Adrenal gland (tissue), 12 donors: ENCODE results near the gene TEK. TPM values are rescaled to one million over a fixed set of nuclear protein-coding genes. Genes with fewer than 3 reads are reported as not detected.

Source experiments
- DNase-seq, 7 donors: peaks; one replicate each; pipeline ENCODE4 v3.0.0-alpha.2; 2019 to 2020
- H3K27ac ChIP-seq, 5 donors: fragments of 200-600 bp; sonication (generic) in 4 of 5; 1 replicate in 3 of 5; 2 replicates in 2 of 5; pipeline versions ENCODE4 v1.5.1 to v1.8.0; 2016 to 2020; ENCODE audit warnings: mild to moderate bottlenecking in 1 of 5
- H3K27me3 ChIP-seq: fragments of 200-600 bp; 2 replicates; pipeline ENCODE4 v1.8.0; 2021
- H3K36me3 ChIP-seq, 2 donors: fragments of 200-600 bp; replicated peaks in 1 of 2; 1 replicate in 1 of 2; 2 replicates in 1 of 2; pipeline versions ENCODE4 v1.5.1 to v1.8.0; 2018 to 2022
- H3K4me1 ChIP-seq, 2 donors: fragments of 200-600 bp; replicated peaks in 1 of 2; 1 replicate in 1 of 2; 2 replicates in 1 of 2; pipeline versions ENCODE4 v1.5.1 to v1.8.0; 2018 to 2021
- H3K4me3 ChIP-seq, 4 donors: fragments of 200-600 bp; sonication (generic) in 3 of 4; one replicate each; pipeline ENCODE4 v1.5.1; 2016 to 2018
- H3K9me3 ChIP-seq, 3 donors: fragments of 200-600 bp; sonication (generic) in 1 of 3; replicated peaks in 1 of 3; 1 replicate in 2 of 3; 2 replicates in 1 of 3; pipeline versions ENCODE4 v1.5.1 to v1.8.0; 2016 to 2021
- CTCF ChIP-seq, 6 experiments: fragments of 450-650 bp in 4 of 6; fragments of 200-600 bp in 2 of 6; sonication (generic) in 1 of 6; IDR thresholded peaks; 1 replicate in 5 of 6; 2 replicates in 1 of 6; pipeline versions ENCODE4 v1.5.1 to v1.8.0; 2016 to 2021; ENCODE audit warnings: antibody characterized with exemption in 6 of 6, mild to moderate bottlenecking in 2 of 6, moderate library complexity in 1 of 6
- POLR2A ChIP-seq, 2 donors: fragments of 450-650 bp; IDR thresholded peaks; one replicate each; pipeline ENCODE4 v1.6.1; 2017; ENCODE audit warnings: antibody characterized with exemption in 2 of 2, mild to moderate bottlenecking in 2 of 2, moderate library complexity in 1 of 2
- WGBS, 4 donors: extraction: QIAGEN DNeasy Blood & Tissue Kit in 2 of 4; methylation state at CpG; one replicate each; pipeline versions ENCODE4 v1.1.5 to v1.1.7; 2013 to 2017; 5-methylcytosine and 5-hydroxymethylcytosine counted together
- intact Hi-C, 2 donors: fragments of 100-400 bp; cut with DNase I; formaldehyde crosslinking; loops; one replicate each; pipeline versions ENCODE4 v1.14.1 to v1.15.0; 2022 to 2023
- polyA plus RNA-seq, 3 donors: library from polyadenylated mRNA; stranded (reverse); fragments of 200-250 nt in 2 of 3; fragments of 350-450 nt in 1 of 3; fragmentation: Illumina TruSeq in 1 of 3; extraction: RNeasy Lipid Tissue Mini Kit (QIAGEN cat#74804) in 1 of 3; gene quantifications; one replicate each; pipeline ENCODE4 v1.2.3, GENCODE V29; 2013 to 2014
- total RNA-seq, 9 donors: library from RNA; depleted of rRNA in 4 of 9; stranded (reverse); fragments of >200 nt in 4 of 9; fragments of 120-200 nt in 1 of 9; fragmentation: NEBNext Ultra II Directional in 1 of 9; extraction: Animal tissue kit (Norgen Biotek cat#: 25700) in 1 of 9; gene quantifications; one replicate each; pipeline versions ENCODE4 v1.1.0 to v1.2.4, GENCODE V29; 2013 to 2023
- donor health status: healthy with polysubstance abuse.
- donor health status: Bipolar disorder and iron deficiency.
- donor health status: DM: yes; HTN: yes; CAD: no.
- donor health status: DM: no; HTN: no; CAD: no.
- donor health status: DM: no; HTN: no; CAD: no.
- donor health status: DM: yes; HTN: yes; CAD: no.

Gene TEK
- total and polyA plus RNA-seq, 12 donors: 2.7 to 27.9 (median 19.3) TPM

GRCh38 chr9:27188426-27188825 lies 79.4 kb downstream of the TEK start:
- no peak for TF ChIP-seq POLR2A (IDR thresholded peaks at IDR 0.05)
- no peak for DNase-seq
- peaks cover 0 to 2% of the 10 kb centered on the region in 2 donors for H3K4me1 ChIP-seq
- peaks cover 0 to 4% (median 0%) of the 10 kb centered on the region in 3 donors for H3K9me3 ChIP-seq
- H3K4me3 ChIP-seq: no peak overlapping the region
- intact Hi-C loops: no loop called here
- H3K36me3 ChIP-seq: no peaks in the 10 kb centered on the region
- H3K27ac ChIP-seq: no peak overlapping the region
- WGBS, 4 donors: 33 to 65% (median 60%) methylated on average over 1 of the region's 1 CpG
- no peaks in the 10 kb centered on the region for H3K27me3 ChIP-seq

- TF ChIP-seq POLR2A (IDR thresholded peaks at IDR 0.05) (no peak), CTCF (IDR thresholded peaks at IDR 0.05) (no peak)
- Histone ChIP-seq H3K9me3 (peaks cover 0 to 4% (median 0%) of the 10 kb centered on the region in 3 donors), H3K27ac (no peak overlapping the region), H3K4me1 (peaks cover 0 to 2% of the 10 kb centered on the region in 2 donors), H3K36me3 (no peaks in the 10 kb centered on the region), H3K4me3 (no peak overlapping the region), H3K27me3 (no peaks in the 10 kb centered on the region)
- no peak for DNase-seq
- 91 to 100% (median 93%) methylated on average over 1 of the region's 1 CpG for WGBS, 4 donors
- intact Hi-C loops: no loop called here
These were observed 80.4 kb downstream of the TEK start for GRCh38 chr9:27189426-27189825.

- H3K4me1 ChIP-seq: peaks cover 0 to 2% of the 10 kb centered on the region in 2 donors
- 43 to 52% (median 52%) methylated on average over 10 of the region's 10 CpGs for WGBS, 4 donors
- intact Hi-C loops: no loop called here
- no peaks in the 10 kb centered on the region for H3K27me3 ChIP-seq
- H3K4me3 ChIP-seq: no peak overlapping the region
- peak overlapping the region in 1 of 5 donors; percentile 65 for H3K27ac ChIP-seq
- TF ChIP-seq CTCF (IDR thresholded peaks at IDR 0.05): no peak
- no peak for TF ChIP-seq POLR2A (IDR thresholded peaks at IDR 0.05)
- H3K36me3 ChIP-seq: no peaks in the 10 kb centered on the region
- peak; percentile 10 to 69 (median 35) for DNase-seq
- no peaks in the 10 kb centered on the region for H3K9me3 ChIP-seq
These were observed 83.4 kb downstream of the TEK start for GRCh38 chr9:27192291-27192960.

- no peak for TF ChIP-seq POLR2A (IDR thresholded peaks at IDR 0.05)
- TF ChIP-seq CTCF (IDR thresholded peaks at IDR 0.05): no peak
- no peak for DNase-seq
- Histone ChIP-seq H3K4me1 (peaks cover 0 to 2% of the 10 kb centered on the region in 2 donors), H3K27ac (peak overlapping the region in 1 of 5 donors; percentile 1), H3K9me3 (no peaks in the 10 kb centered on the region), H3K4me3 (no peak overlapping the region), H3K27me3 (no peaks in the 10 kb centered on the region), H3K36me3 (no peaks in the 10 kb centered on the region)
- intact Hi-C loops: no loop called here
- WGBS, 4 donors: 81 to 100% (median 84%) methylated on average over 1 of the region's 1 CpG
These were observed 84.9 kb downstream of the TEK start for GRCh38 chr9:27193886-27194285.
